Measurements from ENCODE around the gene PSMG4.

PSMG4 gene

DNA sequence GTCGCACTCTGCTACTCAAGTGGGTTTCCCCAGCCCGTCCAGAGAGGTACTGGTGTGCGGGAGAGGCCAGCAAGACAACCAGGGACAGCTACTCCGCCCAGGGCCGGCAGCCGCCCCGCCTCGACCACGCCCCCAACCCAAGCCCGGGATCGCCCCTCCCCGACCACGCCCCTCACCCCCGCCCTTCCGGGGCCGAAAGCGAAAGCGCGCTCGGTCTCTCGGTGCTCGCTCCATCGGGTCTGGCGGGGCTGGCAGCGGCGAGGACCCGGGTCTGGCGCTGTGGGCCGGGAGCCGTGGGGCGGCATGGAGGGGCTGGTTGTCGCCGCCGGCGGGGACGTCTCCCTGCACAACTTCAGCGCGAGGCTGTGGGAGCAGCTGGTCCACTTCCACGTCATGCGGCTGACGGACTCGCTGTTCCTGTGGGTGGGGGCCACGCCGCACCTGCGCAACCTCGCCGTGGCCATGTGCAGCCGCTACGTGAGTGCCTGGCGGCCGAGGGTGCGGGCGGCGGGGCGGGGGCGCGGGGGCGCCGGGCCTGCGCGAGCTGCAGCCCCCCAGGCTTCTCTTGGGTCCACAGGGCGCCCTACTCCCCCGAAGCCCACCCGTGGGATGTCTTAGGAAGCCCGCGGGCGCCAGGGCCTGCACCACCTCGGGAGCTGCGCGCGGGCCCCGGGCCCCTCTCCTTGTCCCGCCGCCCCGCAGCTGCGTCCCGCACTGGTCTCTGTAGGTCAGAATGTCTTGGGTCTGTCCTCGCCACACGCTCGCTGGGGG, at the start of gene PSMG4:
Gene PSMG4, plus strand, starts transcription at position 228 of the 771 bp plus-strand sequence. Its CDS starts 76 bp downstream, at position 304.
- DNase-seq, result peak; percentile 92

DNA sequence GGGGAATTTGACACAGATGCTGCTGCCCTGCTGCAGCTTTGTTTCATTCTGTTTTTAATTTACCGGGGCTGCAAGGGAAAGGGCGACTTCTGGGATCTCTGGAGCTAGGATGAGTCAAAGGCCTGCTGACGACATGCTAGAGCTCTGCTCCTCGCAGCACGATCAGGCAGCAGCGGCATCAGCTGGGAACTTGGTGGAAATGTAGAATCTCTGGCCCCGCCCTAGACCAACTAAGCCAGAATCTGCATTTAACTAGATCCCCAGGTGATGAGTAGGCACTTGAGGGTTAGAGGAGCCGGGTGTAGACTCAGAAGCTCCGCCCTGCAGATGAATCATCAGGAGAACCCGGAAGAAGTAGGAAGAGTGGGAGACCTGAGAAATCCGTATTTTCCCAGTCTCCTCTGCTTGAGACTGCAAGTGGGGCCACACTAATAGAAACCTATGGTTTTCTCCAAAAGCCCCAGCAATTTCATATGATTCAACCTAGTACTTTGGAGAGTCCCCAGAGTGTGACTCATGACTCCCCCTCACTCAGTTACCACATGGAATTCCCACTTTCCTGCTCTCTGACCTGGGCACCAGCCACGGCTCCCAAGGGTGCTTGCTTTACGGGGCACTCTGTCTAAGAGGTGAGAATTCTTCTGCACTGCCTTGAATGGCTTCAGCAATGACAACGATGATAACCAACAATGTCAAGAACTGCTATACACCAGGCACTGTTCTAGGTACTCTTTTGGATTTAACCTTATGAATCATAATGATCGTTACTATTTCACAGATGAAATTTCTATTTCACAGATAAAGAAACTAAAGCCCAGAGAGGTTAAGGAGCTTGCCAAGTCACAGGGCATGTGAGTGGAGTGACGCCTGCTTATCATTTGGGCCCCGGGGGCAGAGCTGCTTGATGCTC, 49.4 kb upstream of the PSMG4 start:
- DNase-seq, result no peak

- no peak for DNase-seq
Measured at GRCh38 chr6:3210024-3210610, 48.6 kb upstream of the PSMG4 start.

GRCh38 chr6:3211681-3212080, 47.1 kb upstream of the PSMG4 start:
- DNase-seq, result no peak

GRCh38 chr6:3212261-3212660, 46.5 kb upstream of the PSMG4 start:
- DNase-seq, result no peak

DNA sequence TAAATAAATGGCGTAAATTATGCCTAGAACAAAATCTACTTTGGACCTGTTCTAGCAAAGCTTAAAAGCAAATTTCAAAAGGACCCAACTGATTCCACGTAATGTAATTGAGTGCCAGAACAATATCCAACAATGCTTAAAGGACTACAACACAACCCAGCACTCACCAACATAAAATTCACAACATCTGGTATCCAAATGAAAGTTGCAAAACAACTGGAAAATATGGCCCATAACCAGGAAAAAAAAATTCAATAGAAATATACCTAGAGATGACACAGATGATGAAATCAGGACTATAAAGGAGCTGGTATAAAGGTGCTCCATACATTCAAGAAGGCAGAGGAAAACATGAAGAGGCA, 45.4 kb upstream of the PSMG4 start:
- no peak for DNase-seq

DNA sequence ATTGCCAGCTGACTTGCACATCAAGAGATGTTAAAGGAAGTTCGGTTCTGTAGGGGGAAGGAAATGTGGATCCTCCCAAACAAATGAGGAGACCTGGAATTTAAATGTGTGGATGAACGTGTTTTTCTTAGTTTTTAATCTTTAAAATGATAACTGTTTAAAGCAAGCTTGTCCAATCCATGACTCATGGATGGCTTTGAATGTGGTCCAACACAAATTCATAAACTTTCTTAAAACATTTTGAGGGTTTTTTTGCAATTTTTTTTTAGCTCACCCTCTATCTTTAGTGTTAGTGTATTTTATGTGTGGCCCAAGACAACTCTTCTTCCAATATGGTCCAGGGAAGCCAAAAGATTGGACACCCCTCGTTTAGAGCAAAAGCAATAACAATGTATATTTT, 43.8 kb upstream of the PSMG4 start:
- no peak for DNase-seq

- no peak for DNase-seq
Measured at GRCh38 chr6:3217286-3217685, 41.5 kb upstream of the PSMG4 start.

DNA sequence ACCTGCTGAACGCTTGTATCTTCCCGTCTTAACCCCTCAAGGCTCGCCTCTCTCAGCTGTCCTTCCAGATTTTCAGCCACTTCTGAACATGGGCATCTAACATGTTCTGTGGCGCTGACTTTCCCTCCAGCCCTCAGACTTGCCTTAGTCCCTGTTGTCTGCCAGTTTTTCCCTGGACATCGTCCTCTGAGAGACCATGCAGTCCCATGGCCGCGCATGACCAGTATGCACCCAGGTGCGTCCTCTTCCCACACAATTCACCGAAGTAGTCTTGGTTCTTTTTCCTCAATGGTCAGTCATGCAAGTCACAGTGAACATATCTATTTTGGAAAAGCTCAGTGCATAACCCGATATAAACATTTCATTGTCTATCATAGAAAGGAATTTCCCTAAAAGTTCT, 40.5 kb upstream of the PSMG4 start:
- no peak for DNase-seq

- no peak for DNase-seq
Measured at GRCh38 chr6:3220366-3220765, 38.4 kb upstream of the PSMG4 start.

DNA sequence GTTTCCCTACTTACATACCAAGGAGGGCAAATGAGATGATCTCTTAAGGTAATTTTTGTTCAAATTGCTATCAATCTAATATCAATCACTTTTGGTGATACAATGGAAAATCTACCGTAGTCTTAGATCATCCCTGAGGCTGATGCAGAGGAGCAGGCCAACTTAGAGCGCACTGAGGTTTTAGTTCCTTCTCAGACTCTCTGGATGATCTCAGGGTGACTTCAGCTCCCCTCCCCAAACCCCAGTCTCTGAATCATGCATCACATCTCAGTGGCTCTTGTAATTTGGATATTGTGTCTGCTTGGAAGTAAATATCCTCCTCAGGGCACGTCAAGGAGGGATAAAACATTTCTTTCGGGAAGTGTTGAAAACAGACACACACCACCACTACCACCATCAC, 37.2 kb upstream of the PSMG4 start:
- no peak for DNase-seq

- no peak for DNase-seq
Measured at GRCh38 chr6:3222506-3223038, 36.2 kb upstream of the PSMG4 start.

- DNase-seq, result no peak
Measured at GRCh38 chr6:3226042-3226441, 32.7 kb upstream of the PSMG4 start.

DNA sequence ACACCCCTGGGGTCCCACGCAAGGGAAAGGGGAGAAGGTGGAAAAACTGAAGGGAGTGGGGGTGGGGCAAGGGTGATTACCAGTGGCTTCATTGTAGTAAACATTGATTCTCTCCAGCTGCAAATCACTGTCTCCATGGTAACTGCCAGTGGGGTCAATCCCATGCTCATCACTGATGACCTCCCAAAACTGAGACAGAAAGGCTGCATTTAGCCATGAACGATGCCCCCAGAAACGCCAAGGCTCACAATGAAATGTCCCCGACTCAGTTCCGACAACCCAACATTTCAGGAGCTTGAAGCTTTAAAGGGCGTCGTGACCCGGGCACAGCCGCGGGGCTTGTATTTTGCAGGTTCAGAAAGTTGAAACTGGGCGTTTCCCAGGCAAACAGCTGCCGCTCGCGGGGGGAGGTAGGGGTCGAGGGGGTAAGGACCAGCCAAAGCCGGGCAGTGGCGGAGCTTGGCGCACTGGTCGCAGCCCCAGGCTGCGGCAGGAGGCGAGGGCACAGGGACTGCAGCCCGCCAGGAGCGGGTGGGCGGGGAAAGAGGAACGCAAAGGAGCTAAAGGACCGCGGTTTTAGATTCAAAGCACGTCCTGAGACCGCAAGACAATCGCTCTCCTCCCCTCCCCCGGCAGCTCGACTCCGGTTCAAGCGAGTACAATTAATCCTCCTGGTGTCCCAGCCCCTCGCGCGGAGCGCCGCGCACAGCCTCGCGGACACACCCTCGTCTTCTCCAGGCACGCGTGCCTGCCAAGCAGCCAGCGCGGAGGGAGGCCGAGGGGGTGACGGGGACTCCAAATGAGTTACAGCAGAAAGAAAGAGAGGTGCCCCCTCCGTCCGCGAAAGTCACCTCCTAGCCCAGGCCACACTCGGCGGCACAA, 32.0 kb upstream of the PSMG4 start:
- no peak for DNase-seq

- DNase-seq, result no peak
Measured at GRCh38 chr6:3227363-3228045, 31.2 kb upstream of the PSMG4 start, which contains the start of gene TUBB2B. TUBB2B (minus strand) TSS chr6:3227653; CDS start chr6:3227543, 110 bp downstream.

DNA sequence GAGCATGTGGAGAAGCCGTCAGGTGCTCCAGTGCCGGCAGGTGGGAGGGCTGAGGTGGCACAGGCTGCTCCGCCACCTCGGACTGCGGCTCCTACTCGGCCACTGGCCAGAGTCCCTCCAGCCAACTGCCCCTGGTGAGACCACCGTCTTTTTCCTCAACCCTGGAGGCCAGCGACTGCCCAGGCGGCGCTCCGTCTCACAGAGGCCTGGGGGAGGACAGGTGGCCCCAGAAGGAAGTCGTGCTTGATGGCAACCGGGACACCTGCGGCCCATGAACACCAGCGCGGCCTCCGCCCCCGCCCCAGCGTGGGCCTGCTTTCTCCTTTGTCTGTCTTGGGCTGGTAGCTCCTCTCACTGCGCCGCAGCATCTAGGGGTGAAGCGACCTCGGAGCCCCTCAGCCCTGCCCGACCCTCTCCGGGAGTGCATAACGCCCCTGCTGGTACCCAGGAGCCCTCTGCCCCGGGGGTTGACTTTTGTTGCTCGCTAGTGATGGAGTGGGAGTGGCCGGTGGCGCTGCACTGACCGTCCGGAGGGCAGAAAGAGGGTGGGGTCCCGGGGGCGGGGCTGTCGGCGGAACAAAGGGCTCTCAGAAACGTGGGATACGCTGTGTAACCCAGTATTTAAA, 30.6 kb upstream of the PSMG4 start:
- no peak for DNase-seq

DNA sequence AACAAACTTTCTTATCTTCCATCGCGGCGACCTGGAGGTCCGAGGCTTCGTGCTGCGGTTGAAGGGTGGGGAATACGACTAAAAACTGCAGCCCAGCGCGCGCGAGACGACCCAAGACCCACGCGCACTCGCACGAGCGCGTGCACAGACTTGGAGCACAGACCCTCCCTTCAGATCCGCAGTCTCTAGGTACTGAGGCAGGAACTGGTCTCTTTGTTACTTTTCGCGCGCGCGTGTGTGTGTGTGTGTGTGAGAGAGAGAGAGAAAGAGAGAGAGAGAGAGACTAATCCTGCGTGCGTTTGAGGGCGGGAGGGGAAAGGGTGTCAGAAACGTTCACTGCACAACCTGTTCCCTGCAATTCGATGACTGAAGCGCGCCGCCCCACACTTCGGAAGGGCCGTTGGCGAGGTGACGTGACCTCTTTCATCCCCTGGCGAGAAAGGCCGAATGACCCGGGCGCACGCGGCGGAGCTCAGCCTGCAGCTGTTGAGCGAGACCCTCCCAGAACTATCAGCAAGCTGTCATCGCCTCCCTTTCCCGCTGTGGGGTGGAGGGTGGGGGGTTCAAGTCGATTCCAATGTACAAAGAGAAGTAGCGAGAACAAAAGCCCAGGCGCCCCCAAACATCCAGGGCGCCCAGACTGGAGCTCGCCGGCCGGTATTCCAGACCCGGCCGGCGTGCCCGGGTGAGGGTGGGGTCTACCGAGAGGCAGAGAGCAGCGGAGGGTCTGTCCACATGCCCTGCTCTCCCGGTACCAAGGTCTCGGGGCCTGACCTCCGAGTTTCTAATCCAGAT, 29.8 kb upstream of the PSMG4 start:
- DNase-seq, result no peak

DNA sequence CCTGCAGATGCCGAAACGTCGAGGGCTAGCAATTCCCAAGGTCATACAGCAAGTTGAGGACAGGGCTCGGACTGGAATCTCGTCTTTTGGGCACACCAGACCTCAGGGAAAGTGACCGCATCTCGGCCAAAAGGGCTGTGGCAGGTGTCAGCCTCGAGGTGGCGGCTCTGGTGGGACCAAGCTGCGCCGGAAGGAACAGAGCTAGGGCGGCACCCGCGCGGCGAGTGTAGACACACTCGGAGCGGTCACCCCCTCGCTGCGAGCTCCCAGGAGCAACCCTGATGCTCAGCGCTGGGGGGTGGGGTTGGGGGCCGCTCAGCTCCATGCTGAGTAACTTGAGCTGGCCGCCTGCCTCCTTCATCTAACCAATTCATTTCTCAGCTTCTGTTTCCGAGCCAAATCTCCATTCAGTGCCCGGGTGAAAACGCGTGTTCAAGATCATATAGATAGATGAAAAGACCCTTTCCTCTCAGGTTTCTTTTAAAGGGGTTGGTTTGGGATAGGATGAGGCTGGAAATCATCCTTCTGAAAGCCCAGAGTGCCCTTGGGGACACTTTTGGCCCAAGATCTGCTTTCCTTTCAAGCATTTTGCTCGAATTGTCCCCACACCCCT, 29.1 kb upstream of the PSMG4 start:
- no peak for DNase-seq

GRCh38 chr6:3230256-3230882, 28.4 kb upstream of the PSMG4 start:
- no peak for DNase-seq

- no peak for DNase-seq
Measured at GRCh38 chr6:3230900-3231246, 27.9 kb upstream of the PSMG4 start.
